SK-N-SH (cell line): ENCODE results near the gene P2RY6. TPM values are rescaled to one million over a fixed set of nuclear protein-coding genes. Genes with fewer than 3 reads are reported as not detected.

Experiments used
- CTCF ChIA-PET: fragments of 300-600, 350-600 bp; formaldehyde crosslinking; extraction: SDS; loops from one replicate; lab custom pipeline; 2021; lab: Yijun Ruan, JAX
- POLR2A ChIA-PET: fragments of 350-600 bp; sonication (Branson Sonifier 250); formaldehyde crosslinking; extraction: SDS; loops from one replicate; lab custom pipeline; 2020; ENCODE audit warnings: antibody characterized with exemption, inconsistent platforms; lab: Yijun Ruan, JAX
- DNase-seq: peaks from one replicate; pipeline ENCODE4 v3.0.0; 2012
- H2AFZ ChIP-seq: fragments of 200-600 bp; sonication (generic); 2 replicates; pipeline ENCODE4 v1.8.1; 2016; ENCODE audit warnings: antibody characterized with exemption, mild to moderate bottlenecking, low read depth
- H3F3A ChIP-seq: fragments of 200-600 bp; sonication (generic); replicated peaks from 2 replicates; pipeline ENCODE3; 2016; ENCODE audit warnings: antibody characterized with exemption, mild to moderate bottlenecking; ENCODE audit not compliant: insufficient read depth
- H3K27ac ChIP-seq, 2 experiments: fragments of 200-500 bp in 1 of 2; fragments of 200-600 bp in 1 of 2; sonication (Bioruptor generic) in 1 of 2; sonication (generic), shearing (Covaris generic) in 1 of 2; 2 replicates each; pipeline versions ENCODE4 v1.5.1 to v1.6.1; 2014 to 2016; ENCODE audit warnings: low read depth in 2 of 2, inconsistent platforms in 1 of 2, low read length in 1 of 2, mild to moderate bottlenecking in 1 of 2, mixed read lengths in 1 of 2
- H3K27me3 ChIP-seq: fragments of 200-600 bp; sonication (generic), shearing (Covaris generic); 2 replicates; pipeline ENCODE4 v1.6.1; 2016; ENCODE audit warnings: mixed run types; ENCODE audit not compliant: insufficient read depth
- H3K36me3 ChIP-seq, 2 experiments: fragments of 200-500 bp in 1 of 2; fragments of 200-600 bp in 1 of 2; sonication (Bioruptor generic) in 1 of 2; sonication (generic) in 1 of 2; replicated peaks in 1 of 2; 2 replicates each; pipeline versions ENCODE3 to v1.5.1; 2014 to 2016; ENCODE audit warnings: low read length in 1 of 2, mild to moderate bottlenecking in 1 of 2; ENCODE audit not compliant: insufficient read depth in 2 of 2, control insufficient read depth in 1 of 2
- H3K4me1 ChIP-seq, 2 experiments: fragments of 200-500 bp in 1 of 2; fragments of 200-600 bp in 1 of 2; sonication (Bioruptor generic) in 1 of 2; sonication (generic), shearing (Covaris generic) in 1 of 2; 2 replicates each; pipeline versions ENCODE4 v1.5.1 to v1.6.1; 2014 to 2016; ENCODE audit warnings: low read depth in 1 of 2, low read length in 1 of 2, mixed run types in 1 of 2; ENCODE audit not compliant: insufficient read depth in 2 of 2, control insufficient read depth in 1 of 2
- H3K4me2 ChIP-seq: fragments of 200-600 bp; sonication (generic), shearing (Covaris generic); 2 replicates; pipeline ENCODE4 v1.6.1; 2017; ENCODE audit warnings: mixed run types
- H3K4me3 ChIP-seq, 2 experiments: fragments of 200-500 bp in 1 of 2; fragments of 200-600 bp in 1 of 2; sonication (Bioruptor generic) in 1 of 2; sonication (generic), shearing (Covaris generic) in 1 of 2; 2 replicates each; pipeline versions ENCODE4 v1.5.1 to v1.8.1; 2014 to 2016; ENCODE audit warnings: low read depth in 2 of 2, inconsistent platforms in 1 of 2, low read length in 1 of 2, mild to moderate bottlenecking in 1 of 2, mixed read lengths in 1 of 2, moderate library complexity in 1 of 2
- H3K79me2 ChIP-seq: fragments of 200-600 bp; sonication (generic); 2 replicates; pipeline ENCODE4 v1.8.1; 2017; ENCODE audit warnings: mild to moderate bottlenecking; ENCODE audit not compliant: insufficient read depth
- H3K9ac ChIP-seq: fragments of 200-600 bp; sonication (generic); 2 replicates; pipeline ENCODE4 v1.6.1; 2017; ENCODE audit warnings: mixed run types
- H3K9me2 ChIP-seq: fragments of 200-600 bp; sonication (generic); 2 replicates; pipeline ENCODE4 v1.6.1; 2017; ENCODE audit warnings: mixed run types
- H3K9me3 ChIP-seq: fragments of 200-600 bp; sonication (generic); 2 replicates; pipeline ENCODE4 v1.6.1; 2017; ENCODE audit warnings: mixed run types, mild to moderate bottlenecking, moderate library complexity
- H4K20me1 ChIP-seq: fragments of 200-600 bp; sonication (generic); 2 replicates; pipeline ENCODE4 v1.6.1; 2017; ENCODE audit warnings: mild to moderate bottlenecking, mixed run types; ENCODE audit not compliant: insufficient read depth
- FOSL2 ChIP-seq: IDR thresholded peaks from 2 replicates; pipeline ENCODE4 v1.4.0; 2012; ENCODE audit warnings: low read depth, mild to moderate bottlenecking, moderate library complexity, borderline replicate concordance
- FOXJ3 ChIP-seq: sonication (generic); formaldehyde crosslinking; IDR thresholded peaks from 2 replicates; pipeline ENCODE4 v1.5.1; 2020; ENCODE audit warnings: mild to moderate bottlenecking, missing genetic modification reagents
- FOXM1 ChIP-seq: IDR thresholded peaks from 2 replicates; pipeline ENCODE4 v1.4.0; 2012; ENCODE audit warnings: low read depth, mild to moderate bottlenecking
- GABPA ChIP-seq: IDR thresholded peaks from 2 replicates; pipeline ENCODE4 v1.4.0; 2012; ENCODE audit warnings: low read depth, mild to moderate bottlenecking
- RAD21 ChIP-seq: IDR thresholded peaks from 2 replicates; pipeline ENCODE4 v1.6.1; 2012; ENCODE audit warnings: mild to moderate bottlenecking, low read length
- RCOR1 ChIP-seq: fragments of 150-350 bp; IDR thresholded peaks from 2 replicates; pipeline ENCODE4 v1.6.1; 2017; ENCODE audit warnings: antibody characterized with exemption, low read length
- SMC3 ChIP-seq: IDR thresholded peaks from 2 replicates; pipeline ENCODE4 v1.6.1; 2012; ENCODE audit warnings: low read depth, low read length, improper control_type of control experiment
- TAF1 ChIP-seq: IDR thresholded peaks from 2 replicates; pipeline ENCODE4 v1.6.1; 2012; ENCODE audit warnings: low read depth, mild to moderate bottlenecking, low read length, moderate library complexity, borderline replicate concordance
- TEAD4 ChIP-seq: IDR thresholded peaks from 2 replicates; pipeline ENCODE4 v1.4.0; 2012; ENCODE audit warnings: mild to moderate bottlenecking, borderline replicate concordance; ENCODE audit not compliant: insufficient read depth
- WGBS: methylation state at CpG from one replicate; pipeline ENCODE4 v1.1.6; 2017; ENCODE audit warnings: low lambda C conversion rate; 5-methylcytosine and 5-hydroxymethylcytosine counted together
- polyA plus RNA-seq, 3 experiments: library from polyadenylated mRNA; depleted of rRNA; stranded (reverse); fragments of >200 nt; gene quantifications; 2 replicates each; pipeline ENCODE4 v1.2.3, GENCODE V29; 2012
- TF ChIP-seq, protein P1 (sequence below): IDR thresholded peaks from 2 replicates; pipeline ENCODE4 v1.4.0; 2012; ENCODE audit warnings: low read depth, borderline replicate concordance
- TF ChIP-seq, protein P2 (sequence below): IDR thresholded peaks from 2 replicates; pipeline ENCODE4 v1.4.0; 2012; ENCODE audit warnings: low read depth, borderline replicate concordance
- TF ChIP-seq, protein P3 (sequence below): IDR thresholded peaks from 2 replicates; pipeline ENCODE4; 2012
- TF ChIP-seq, protein P4 (sequence below): IDR thresholded peaks from 2 replicates; pipeline ENCODE4 v1.6.1; 2012; ENCODE audit warnings: mild to moderate bottlenecking, low read depth, low read length, moderate library complexity
- TF ChIP-seq, protein P5 (sequence below): IDR thresholded peaks from 2 replicates; pipeline ENCODE4 v1.4.0; 2012; ENCODE audit warnings: low read depth
- TF ChIP-seq, protein P6 (sequence below): fragments of 200-600 bp; sonication (generic); IDR thresholded peaks from 2 replicates; pipeline ENCODE4 v1.6.1; 2017; ENCODE audit warnings: antibody characterized with exemption, mild to moderate bottlenecking, moderate library complexity

The P2RY6 gene
- polyA plus RNA-seq, 1 of the 3 experiments (the other 2 are of a cell fraction) = 0.15 TPM

DNA sequence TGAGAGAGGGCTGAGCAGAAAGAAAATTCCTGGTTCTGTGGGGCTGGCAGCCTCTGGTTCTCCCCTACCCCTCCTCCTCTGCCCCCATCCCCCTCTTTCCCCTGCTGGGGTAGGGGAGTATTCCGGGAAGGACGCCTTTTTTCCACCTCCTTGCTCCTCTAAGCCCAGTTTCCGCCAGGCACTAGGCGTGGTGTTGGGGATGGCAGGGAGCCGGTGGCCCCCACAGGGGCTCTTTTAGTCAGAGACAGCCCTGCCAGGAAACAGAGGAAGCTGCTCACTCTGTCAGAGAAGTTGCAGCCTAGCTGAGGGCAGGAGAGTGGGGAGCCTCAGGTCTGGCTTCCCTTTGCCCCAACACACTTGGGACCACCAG lies 20.4 kb downstream of the P2RY6 start (continued):
- TF ChIP-seq RAD21 = no peak
- TF ChIP-seq GABPA = no peak
- no peak for TF ChIP-seq FOXJ3 (CRISPR knock-in tag)
- TF ChIP-seq TAF1 = no peak

DNA sequence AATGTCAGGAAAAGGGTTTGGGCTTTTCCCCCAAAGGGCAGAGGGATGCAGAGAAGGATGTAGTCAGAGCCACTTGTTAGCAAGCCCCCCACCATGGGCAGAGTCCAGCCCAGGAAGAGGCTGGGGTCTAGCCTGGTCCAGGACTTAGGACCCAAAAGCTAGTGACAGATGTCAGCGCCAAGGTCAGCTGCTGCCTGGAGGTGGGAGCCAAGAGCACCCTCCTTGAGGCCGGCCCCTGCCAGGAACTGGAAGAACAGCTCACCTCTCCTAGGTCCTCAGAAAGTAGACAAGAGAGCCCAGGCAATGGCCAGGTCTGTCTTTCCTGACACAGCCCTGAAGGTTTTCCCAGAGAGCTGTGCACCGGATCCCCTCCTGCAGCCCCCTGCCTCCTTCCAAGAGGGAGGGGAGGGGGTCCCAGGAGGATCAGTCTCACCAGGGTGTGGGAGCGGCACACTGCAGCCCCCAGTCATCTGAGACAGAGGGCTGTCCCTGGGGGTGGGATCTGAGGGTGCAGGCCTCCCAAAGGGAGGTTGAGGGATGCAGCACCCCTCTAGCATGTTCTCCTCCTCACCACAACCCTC lies 21.3 kb downstream of the P2RY6 start:
- Histone ChIP-seq H4K20me1 (no peaks in the 10 kb centered on the region), H3K9me2 (no peaks in the 10 kb centered on the region), H3K9ac (no peak overlapping the region), H3F3A (no peaks in the 10 kb centered on the region), H3K4me3 (no peak overlapping the region), H3K4me1 (peaks cover 9 to 14% of the 10 kb centered on the region in 2 experiments), H3K27me3 (no peaks in the 10 kb centered on the region), H2AFZ (no peak overlapping the region), H3K79me2 (no peaks in the 10 kb centered on the region), H3K9me3 (no peaks in the 10 kb centered on the region), H3K27ac (no peak overlapping the region), H3K36me3 (no peaks in the 10 kb centered on the region), H3K4me2 (no peak overlapping the region)
- WGBS = 67% methylated on average over 1 of the region's 4 CpGs
- ChIA-PET POLR2A (no interaction called here), CTCF (interaction anchor here (1.1 to 14.8 kb wide), 6 partner anchors 14 to 463 kb away, joined by 3 to 283 read pairs (median 37); partner anchors contain the start of gene ARHGEF17)
- TF ChIP-seq, protein P1, sequence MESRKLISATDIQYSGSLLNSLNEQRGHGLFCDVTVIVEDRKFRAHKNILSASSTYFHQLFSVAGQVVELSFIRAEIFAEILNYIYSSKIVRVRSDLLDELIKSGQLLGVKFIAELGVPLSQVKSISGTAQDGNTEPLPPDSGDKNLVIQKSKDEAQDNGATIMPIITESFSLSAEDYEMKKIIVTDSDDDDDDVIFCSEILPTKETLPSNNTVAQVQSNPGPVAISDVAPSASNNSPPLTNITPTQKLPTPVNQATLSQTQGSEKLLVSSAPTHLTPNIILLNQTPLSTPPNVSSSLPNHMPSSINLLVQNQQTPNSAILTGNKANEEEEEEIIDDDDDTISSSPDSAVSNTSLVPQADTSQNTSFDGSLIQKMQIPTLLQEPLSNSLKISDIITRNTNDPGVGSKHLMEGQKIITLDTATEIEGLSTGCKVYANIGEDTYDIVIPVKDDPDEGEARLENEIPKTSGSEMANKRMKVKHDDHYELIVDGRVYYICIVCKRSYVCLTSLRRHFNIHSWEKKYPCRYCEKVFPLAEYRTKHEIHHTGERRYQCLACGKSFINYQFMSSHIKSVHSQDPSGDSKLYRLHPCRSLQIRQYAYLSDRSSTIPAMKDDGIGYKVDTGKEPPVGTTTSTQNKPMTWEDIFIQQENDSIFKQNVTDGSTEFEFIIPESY = no peak
- no peak for TF ChIP-seq FOSL2
- TF ChIP-seq, protein P2, sequence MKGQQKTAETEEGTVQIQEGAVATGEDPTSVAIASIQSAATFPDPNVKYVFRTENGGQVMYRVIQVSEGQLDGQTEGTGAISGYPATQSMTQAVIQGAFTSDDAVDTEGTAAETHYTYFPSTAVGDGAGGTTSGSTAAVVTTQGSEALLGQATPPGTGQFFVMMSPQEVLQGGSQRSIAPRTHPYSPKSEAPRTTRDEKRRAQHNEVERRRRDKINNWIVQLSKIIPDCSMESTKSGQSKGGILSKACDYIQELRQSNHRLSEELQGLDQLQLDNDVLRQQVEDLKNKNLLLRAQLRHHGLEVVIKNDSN = no peak
- no peak for TF ChIP-seq RCOR1
- TF ChIP-seq SMC3 = no peak
- TF ChIP-seq TEAD4 = no peak
- TF ChIP-seq, protein P3, sequence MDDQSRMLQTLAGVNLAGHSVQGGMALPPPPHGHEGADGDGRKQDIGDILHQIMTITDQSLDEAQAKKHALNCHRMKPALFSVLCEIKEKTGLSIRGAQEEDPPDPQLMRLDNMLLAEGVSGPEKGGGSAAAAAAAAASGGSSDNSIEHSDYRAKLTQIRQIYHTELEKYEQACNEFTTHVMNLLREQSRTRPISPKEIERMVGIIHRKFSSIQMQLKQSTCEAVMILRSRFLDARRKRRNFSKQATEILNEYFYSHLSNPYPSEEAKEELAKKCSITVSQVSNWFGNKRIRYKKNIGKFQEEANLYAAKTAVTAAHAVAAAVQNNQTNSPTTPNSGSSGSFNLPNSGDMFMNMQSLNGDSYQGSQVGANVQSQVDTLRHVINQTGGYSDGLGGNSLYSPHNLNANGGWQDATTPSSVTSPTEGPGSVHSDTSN = no peak
- no peak for TF ChIP-seq FOXM1
- TF ChIP-seq, protein P4, sequence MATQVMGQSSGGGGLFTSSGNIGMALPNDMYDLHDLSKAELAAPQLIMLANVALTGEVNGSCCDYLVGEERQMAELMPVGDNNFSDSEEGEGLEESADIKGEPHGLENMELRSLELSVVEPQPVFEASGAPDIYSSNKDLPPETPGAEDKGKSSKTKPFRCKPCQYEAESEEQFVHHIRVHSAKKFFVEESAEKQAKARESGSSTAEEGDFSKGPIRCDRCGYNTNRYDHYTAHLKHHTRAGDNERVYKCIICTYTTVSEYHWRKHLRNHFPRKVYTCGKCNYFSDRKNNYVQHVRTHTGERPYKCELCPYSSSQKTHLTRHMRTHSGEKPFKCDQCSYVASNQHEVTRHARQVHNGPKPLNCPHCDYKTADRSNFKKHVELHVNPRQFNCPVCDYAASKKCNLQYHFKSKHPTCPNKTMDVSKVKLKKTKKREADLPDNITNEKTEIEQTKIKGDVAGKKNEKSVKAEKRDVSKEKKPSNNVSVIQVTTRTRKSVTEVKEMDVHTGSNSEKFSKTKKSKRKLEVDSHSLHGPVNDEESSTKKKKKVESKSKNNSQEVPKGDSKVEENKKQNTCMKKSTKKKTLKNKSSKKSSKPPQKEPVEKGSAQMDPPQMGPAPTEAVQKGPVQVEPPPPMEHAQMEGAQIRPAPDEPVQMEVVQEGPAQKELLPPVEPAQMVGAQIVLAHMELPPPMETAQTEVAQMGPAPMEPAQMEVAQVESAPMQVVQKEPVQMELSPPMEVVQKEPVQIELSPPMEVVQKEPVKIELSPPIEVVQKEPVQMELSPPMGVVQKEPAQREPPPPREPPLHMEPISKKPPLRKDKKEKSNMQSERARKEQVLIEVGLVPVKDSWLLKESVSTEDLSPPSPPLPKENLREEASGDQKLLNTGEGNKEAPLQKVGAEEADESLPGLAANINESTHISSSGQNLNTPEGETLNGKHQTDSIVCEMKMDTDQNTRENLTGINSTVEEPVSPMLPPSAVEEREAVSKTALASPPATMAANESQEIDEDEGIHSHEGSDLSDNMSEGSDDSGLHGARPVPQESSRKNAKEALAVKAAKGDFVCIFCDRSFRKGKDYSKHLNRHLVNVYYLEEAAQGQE = no peak
- TF ChIP-seq, protein P5, sequence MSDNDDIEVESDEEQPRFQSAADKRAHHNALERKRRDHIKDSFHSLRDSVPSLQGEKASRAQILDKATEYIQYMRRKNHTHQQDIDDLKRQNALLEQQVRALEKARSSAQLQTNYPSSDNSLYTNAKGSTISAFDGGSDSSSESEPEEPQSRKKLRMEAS = no peak
- TF ChIP-seq, protein P6, sequence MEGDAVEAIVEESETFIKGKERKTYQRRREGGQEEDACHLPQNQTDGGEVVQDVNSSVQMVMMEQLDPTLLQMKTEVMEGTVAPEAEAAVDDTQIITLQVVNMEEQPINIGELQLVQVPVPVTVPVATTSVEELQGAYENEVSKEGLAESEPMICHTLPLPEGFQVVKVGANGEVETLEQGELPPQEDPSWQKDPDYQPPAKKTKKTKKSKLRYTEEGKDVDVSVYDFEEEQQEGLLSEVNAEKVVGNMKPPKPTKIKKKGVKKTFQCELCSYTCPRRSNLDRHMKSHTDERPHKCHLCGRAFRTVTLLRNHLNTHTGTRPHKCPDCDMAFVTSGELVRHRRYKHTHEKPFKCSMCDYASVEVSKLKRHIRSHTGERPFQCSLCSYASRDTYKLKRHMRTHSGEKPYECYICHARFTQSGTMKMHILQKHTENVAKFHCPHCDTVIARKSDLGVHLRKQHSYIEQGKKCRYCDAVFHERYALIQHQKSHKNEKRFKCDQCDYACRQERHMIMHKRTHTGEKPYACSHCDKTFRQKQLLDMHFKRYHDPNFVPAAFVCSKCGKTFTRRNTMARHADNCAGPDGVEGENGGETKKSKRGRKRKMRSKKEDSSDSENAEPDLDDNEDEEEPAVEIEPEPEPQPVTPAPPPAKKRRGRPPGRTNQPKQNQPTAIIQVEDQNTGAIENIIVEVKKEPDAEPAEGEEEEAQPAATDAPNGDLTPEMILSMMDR = no peak
- DNase-seq = no peak
